ENCODE measurements around the gene FRYL. TPM values are rescaled to one million over a fixed set of nuclear protein-coding genes. Genes with fewer than 3 reads are reported as not detected.

The FRYL gene
- total RNA-seq, 1 donor from 2014 or later, result 30.8 TPM

Other genes starting within 250 kb of the FRYL start
- gene OCIAD1, start 50.8 kb upstream of the FRYL start, total RNA-seq, result 119 to 132 TPM (median 120 TPM) in 3 replicates
- 7.9 to 18.1 TPM (median 14.5 TPM) in 3 replicates for gene OCIAD2, start 126.5 kb upstream of the FRYL start, total RNA-seq
- not detected in 3 replicates for gene CWH43, start 206.0 kb upstream of the FRYL start, total RNA-seq

All from chondrocyte (in vitro differentiated cells).